Stomach smooth muscle (tissue), 2 donors: Measurements from ENCODE around the gene ELOVL5.
"Not testable (repeated sequence)": the region's sequence is repeated elsewhere in the genome, so short reads cannot be mapped to it uniquely, and the experiment has no call there.

Source experiments
- H3K27ac ChIP-seq: one replicate; pipeline ENCODE4 v1.7.0; 2013; ENCODE audit warnings: mild to moderate bottlenecking, low read length, inconsistent platforms
- H3K27me3 ChIP-seq, 2 donors: one replicate each; pipeline ENCODE4 v1.7.0; 2013; ENCODE audit warnings: low read length in 2 of 2; ENCODE audit not compliant: insufficient read depth in 2 of 2, control insufficient read depth in 1 of 2
- H3K36me3 ChIP-seq, 2 donors: one replicate each; pipeline ENCODE4 v1.7.0; 2013; ENCODE audit warnings: low read length in 2 of 2; ENCODE audit not compliant: control insufficient read depth in 2 of 2, insufficient read depth in 2 of 2
- H3K4me1 ChIP-seq: one replicate; pipeline ENCODE4 v1.7.0; 2013; ENCODE audit warnings: low read length; ENCODE audit not compliant: control insufficient read depth, insufficient read depth
- H3K4me3 ChIP-seq, 2 donors: one replicate each; pipeline ENCODE4 v1.7.0; 2013; ENCODE audit warnings: low read length in 2 of 2
- H3K9ac ChIP-seq, 2 donors: one replicate each; pipeline ENCODE4 v1.7.0; 2013; ENCODE audit warnings: low read length in 2 of 2, mild to moderate bottlenecking in 1 of 2
- H3K9me3 ChIP-seq, 2 donors: one replicate each; pipeline ENCODE4 v1.7.0; 2013; ENCODE audit warnings: low read length in 2 of 2; ENCODE audit not compliant: control insufficient read depth in 2 of 2
- donor health status: healthy.
- donor health status: Pancreatic carcinoma.

ELOVL5 gene

DNA sequence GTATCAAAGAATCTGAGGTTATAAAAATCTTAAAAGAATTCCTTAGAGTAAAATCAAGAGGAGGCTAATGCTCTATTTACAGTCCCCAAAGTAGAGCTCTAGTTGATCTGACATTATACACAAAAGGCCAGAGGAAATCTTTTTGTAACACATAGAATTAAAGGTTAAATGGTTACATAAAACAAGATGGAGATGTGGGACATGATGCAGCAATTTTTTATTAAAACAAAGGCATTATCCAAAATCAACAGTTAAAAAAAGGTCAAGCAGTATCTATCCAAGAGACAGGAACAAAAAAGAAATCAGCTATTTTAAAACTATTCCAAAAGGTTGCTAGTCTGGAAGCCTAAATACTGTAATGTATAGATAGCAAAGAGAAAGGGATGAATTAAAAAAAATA is 20.4 kb downstream of the ELOVL5 start:
- H3K9ac ChIP-seq = no peak overlapping the region

DNA sequence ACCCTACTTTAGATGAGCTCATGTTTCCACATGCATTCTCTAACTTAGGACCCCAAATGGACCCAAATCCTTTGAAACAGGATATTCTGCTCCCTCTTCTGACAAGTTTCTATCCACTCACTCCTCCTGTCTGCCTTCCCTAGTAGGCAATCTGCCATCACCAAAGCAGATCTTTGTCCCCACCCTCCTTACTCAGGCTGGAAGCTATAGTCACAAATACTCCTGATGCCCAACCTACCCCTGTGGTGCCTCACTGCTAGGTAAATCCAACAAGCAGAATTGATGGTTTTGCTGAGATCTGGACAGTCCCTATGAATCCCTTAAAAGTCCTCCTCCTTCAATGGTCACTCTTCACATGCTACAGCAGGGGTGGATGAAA is 21.7 kb downstream of the ELOVL5 start:
- Histone ChIP-seq H3K36me3 (no peaks in the 10 kb centered on the region), H3K4me3 (peak overlapping the region; percentile 30 to 36), H3K9me3 (no peaks in the 10 kb centered on the region), H3K4me1 (peaks cover 19% of the 10 kb centered on the region), H3K9ac (peak overlapping the region in 1 of 2 donors; percentile 14), H3K27ac (peak overlapping the region; percentile 86), H3K27me3 (no peaks in the 10 kb centered on the region)

More for the DNA sequence above, 20.4 kb downstream of the ELOVL5 start:
- Histone ChIP-seq H3K36me3 (no peaks in the 10 kb centered on the region), H3K27ac (no peak overlapping the region), H3K4me1 (peaks cover 19% of the 10 kb centered on the region), H3K27me3 (no peaks in the 10 kb centered on the region), H3K9me3 (no peaks in the 10 kb centered on the region), H3K4me3 (no peak overlapping the region)

DNA sequence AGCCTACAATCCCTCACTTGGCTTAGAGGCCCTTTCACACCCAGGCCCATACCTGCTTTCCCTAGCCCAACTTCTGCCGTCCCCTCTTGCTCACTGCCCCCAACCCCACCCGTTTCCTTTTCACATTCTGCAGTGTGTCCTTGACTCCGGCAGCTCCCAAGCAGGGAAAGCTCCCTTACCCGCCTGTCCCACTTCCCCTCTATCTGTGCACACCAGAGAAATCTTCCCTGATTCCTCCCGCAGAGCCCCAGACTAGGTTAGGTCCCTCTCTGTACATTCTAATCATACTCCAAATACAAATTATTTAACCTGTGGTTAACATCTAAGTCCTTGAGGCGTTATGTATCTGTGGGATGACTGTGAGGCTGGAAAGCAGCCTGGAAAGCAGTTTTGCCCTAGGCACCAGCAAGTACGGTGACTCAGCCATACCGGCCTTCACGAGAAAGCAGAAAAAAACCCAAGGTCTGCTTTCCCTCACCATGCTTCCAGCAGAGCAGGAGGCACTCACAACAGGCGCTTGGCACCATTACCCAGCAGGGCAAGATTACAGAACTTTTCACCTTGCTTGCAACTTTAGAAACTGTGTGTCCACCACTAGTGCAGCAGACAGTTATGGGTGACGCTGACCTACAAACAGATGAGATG is 22.3 kb downstream of the ELOVL5 start:
- H3K4me1 ChIP-seq = peaks cover 19% of the 10 kb centered on the region
- peak overlapping the region; percentile 86 for H3K27ac ChIP-seq
- peak overlapping the region in 1 of 2 donors; percentile 14 for H3K9ac ChIP-seq

DNA sequence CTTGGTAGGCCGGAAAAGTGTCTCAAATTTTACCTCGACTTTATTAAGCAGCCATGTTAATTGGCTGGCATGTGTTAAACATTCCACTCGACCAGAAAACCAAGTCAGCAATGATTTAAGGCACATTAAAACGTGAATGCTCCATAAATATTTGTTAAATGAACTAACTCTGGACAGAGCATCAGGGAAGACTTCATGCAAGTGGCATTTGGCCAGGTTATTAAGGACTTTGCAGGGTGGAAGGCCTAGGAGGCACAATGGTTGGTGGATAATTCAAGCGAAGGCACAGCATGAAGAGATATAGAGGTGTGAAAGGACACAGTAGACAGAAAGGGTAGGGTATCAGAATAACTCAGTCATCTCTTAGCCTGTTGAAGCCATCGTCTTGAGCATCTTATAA is 23.0 kb downstream of the ELOVL5 start:
- H3K9me3 ChIP-seq = no peaks in the 10 kb centered on the region
- H3K27ac ChIP-seq = peak overlapping the region; percentile 86
- no peak overlapping the region for H3K9ac ChIP-seq
- H3K27me3 ChIP-seq = no peaks in the 10 kb centered on the region
- peaks cover 24% of the 10 kb centered on the region for H3K4me1 ChIP-seq
- no peaks in the 10 kb centered on the region for H3K36me3 ChIP-seq
- no peak overlapping the region for H3K4me3 ChIP-seq

More for the DNA sequence above, 22.3 kb downstream of the ELOVL5 start:
- no peaks in the 10 kb centered on the region for H3K27me3 ChIP-seq
- no peaks in the 10 kb centered on the region for H3K36me3 ChIP-seq
- H3K9me3 ChIP-seq = no peaks in the 10 kb centered on the region
- H3K4me3 ChIP-seq = peak overlapping the region; percentile 30 to 36

DNA sequence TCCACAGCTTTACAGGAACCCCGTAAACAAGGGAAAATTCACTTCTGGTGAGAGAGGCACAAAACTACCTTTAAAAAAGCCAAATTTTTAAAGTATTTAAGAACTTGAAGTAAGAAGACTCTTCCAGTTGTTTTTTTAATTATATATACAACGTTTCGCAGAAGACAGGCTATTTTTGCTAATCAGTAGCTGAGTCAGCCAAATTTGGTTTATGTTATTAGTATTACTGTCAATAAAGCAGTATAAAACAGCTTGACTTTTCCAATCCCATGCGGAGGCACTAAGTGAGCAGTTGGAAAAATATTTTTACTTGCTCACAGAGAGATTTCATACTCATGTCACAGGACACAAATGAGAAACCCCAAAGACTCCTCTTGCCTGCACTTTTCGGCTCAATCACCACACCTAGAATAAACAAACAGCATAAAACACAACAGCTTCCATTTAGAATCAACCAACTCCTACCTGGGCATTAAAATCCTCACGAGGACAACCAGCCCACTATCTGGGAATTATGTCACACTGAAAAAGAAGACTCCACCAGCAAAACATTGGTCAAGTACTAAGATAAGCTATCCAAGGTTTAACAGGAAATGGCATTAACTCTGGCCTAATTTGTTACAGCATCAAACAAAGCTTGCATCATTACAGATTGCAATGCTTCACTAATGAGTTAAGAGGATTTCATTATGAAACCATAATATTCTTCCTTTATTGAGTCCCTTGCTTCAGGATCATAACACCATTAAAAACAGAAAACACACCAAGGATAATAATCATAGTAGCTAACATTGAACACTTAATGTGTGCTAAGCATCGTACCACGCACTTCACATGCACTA is 26.3 kb downstream of the ELOVL5 start:
- no peaks in the 10 kb centered on the region for H3K27me3 ChIP-seq
- H3K4me3 ChIP-seq = peak overlapping the region in 1 of 2 donors; percentile 14
- H3K27ac ChIP-seq = peak overlapping the region; percentile 2
- no peaks in the 10 kb centered on the region for H3K9me3 ChIP-seq
- peaks cover 23% of the 10 kb centered on the region for H3K4me1 ChIP-seq
- peak overlapping the region in 1 of 2 donors; percentile 47 for H3K9ac ChIP-seq
- H3K36me3 ChIP-seq = no peaks in the 10 kb centered on the region

DNA sequence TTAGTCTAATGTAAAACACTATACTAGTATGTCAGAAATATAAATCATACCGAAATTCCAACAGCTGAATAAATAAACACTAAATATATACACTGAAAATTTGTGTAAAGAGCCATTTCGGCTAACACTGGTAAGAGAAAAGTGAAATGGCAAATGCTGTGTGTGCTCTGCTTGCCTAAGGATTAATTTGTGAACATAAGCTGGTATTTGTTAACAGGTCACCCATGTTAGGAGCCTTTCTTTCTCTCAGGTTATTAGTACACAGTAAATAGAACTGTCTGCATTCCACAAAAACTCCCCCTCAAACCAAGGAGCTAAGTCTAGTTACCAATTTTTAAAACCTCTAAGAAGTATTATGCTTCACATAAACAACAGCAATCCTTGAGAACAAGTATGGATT is 27.0 kb downstream of the ELOVL5 start:
- Histone ChIP-seq H3K4me1 (peaks cover 16% of the 10 kb centered on the region), H3K9ac (peak overlapping the region in 1 of 2 donors; percentile 47), H3K36me3 (no peaks in the 10 kb centered on the region), H3K9me3 (no peaks in the 10 kb centered on the region), H3K4me3 (no peak overlapping the region), H3K27me3 (no peaks in the 10 kb centered on the region), H3K27ac (peak overlapping the region; percentile 2)

DNA sequence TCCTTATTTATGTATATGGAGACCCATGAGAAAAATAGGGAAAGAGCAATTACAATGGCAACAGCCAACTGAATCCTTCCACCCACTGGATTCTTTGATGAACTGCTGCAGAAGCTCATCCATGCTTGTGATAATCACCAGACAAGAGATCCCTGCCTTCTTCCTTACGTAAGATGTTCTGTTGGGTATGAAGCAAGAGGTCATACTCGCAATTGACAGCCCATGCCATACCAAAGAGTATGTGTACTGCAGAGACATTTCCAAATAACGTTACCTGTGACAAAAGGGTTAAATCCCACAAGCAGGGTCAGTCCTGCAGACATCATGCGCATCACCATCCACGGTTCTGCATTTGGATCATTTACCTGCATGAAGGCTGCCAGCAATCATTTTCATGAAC is 27.8 kb downstream of the ELOVL5 start:
- no peaks in the 10 kb centered on the region for H3K36me3 ChIP-seq
- no peaks in the 10 kb centered on the region for H3K27me3 ChIP-seq
- H3K4me1 ChIP-seq = peaks cover 14% of the 10 kb centered on the region
- H3K4me3 ChIP-seq = no peak overlapping the region
- no peaks in the 10 kb centered on the region for H3K9me3 ChIP-seq
- H3K9ac ChIP-seq = no peak overlapping the region
- no peak overlapping the region for H3K27ac ChIP-seq

DNA sequence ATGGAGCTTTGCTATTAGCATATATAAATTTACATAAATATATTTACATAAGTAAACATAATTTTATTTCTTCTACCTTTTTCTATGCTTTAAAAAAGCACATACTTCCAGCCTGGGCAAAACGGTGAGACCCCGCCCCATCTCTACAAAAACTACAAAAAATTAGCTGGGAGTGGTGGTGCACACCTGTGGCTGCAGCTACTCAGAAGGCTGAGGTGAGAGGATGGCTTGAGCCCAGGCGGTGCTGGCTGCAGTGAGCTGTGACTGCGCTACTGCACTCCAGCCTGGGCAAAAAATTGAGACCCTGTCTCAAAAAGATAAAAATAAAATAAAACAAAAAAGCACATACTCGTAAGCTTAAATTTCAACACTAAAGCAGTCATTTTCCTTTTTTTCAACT is 30.3 kb downstream of the ELOVL5 start:
- H3K27me3 ChIP-seq = no peaks in the 10 kb centered on the region
- H3K9me3 ChIP-seq = no peaks in the 10 kb centered on the region
- no peak overlapping the region for H3K9ac ChIP-seq
- no peaks in the 10 kb centered on the region for H3K36me3 ChIP-seq
- H3K4me3 ChIP-seq = no peak overlapping the region
- H3K4me1 ChIP-seq = peaks cover 12% of the 10 kb centered on the region
- H3K27ac ChIP-seq = no peak overlapping the region

DNA sequence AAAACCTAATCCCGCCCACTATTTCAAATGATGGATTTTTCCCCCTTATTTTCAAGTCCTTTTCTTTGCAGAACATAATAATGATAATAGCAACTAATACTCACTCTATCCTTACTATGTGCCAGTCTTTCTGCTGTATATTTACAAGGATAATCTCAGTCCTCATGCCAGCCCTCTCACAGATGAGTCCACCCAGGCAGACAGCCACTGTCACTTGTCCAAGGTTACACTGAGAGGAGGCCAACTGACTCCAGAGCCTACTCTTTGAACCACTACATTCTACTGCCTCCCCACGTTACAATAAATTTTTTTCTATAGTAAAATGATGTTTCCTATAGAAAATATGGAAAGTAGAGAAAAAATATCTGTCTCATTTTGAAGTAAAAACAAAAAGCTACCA is 30.9 kb downstream of the ELOVL5 start:
- Histone ChIP-seq H3K4me1 (peaks cover 12% of the 10 kb centered on the region), H3K27ac (no peak overlapping the region), H3K9me3 (no peaks in the 10 kb centered on the region), H3K9ac (no peak overlapping the region), H3K27me3 (no peaks in the 10 kb centered on the region), H3K36me3 (no peaks in the 10 kb centered on the region), H3K4me3 (no peak overlapping the region)

DNA sequence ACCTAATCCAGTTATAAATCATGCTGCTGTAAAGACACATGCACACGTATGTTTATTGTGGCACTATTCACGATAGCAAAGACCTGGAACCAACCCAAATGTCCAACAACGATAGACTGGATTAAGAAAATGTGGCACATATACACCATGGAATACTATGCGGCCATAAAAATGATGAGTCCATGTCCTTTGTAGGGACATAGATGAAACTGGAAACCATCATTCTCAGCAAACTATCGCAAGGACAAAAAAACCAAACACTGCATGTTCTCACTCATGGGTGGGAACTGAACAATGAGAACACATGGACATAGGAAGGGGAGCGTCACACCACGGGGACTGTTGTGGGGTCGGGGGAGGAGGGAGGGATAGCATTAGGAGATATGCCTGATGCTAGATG is 31.5 kb downstream of the ELOVL5 start:
- H3K4me1 ChIP-seq = peaks cover 12% of the 10 kb centered on the region
- H3K27ac ChIP-seq, H3K9ac ChIP-seq, H3K9me3 ChIP-seq, H3K36me3 ChIP-seq, H3K4me3 ChIP-seq, H3K27me3 ChIP-seq: not testable (repeated sequence)

DNA sequence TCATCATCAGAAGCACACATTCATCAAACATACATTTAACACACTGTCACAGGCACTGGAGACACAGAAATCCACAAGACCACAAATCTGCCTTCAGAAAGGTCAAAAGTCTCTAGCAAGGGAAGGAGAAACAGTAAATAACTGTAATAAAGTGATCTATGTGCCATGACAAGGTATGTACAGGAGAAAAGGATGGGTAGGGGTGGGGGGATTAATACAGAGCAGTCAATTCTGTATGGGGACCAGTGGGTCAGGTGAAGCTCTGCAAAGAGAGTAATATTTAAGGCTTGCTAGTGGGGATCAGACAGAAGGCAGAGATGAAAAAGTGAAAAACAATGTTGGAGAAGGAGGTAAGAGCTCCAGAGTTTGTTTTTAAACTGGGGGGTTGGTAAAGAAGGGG is 32.6 kb downstream of the ELOVL5 start:
- Histone ChIP-seq H3K9ac (no peak overlapping the region), H3K4me3 (no peak overlapping the region), H3K4me1 (peaks cover 10% of the 10 kb centered on the region), H3K27ac (no peak overlapping the region), H3K9me3 (no peaks in the 10 kb centered on the region), H3K27me3 (no peaks in the 10 kb centered on the region), H3K36me3 (no peaks in the 10 kb centered on the region)
